Breast epithelium (tissue), 3 donors: ENCODE results near the gene C14orf180.

ENCODE experiments used
- CTCF ChIP-seq, 3 donors: fragments of 450-650 bp; IDR thresholded peaks; one replicate each; pipeline ENCODE4 v1.5.1; 2016 to 2017; ENCODE audit warnings: antibody characterized with exemption in 3 of 3, mild to moderate bottlenecking in 3 of 3, moderate library complexity in 3 of 3
- POLR2A ChIP-seq: fragments of 450-650 bp; IDR thresholded peaks from one replicate; pipeline ENCODE4 v1.6.1; 2016; ENCODE audit warnings: antibody characterized with exemption, mild to moderate bottlenecking, moderate library complexity

- TF ChIP-seq CTCF (IDR thresholded peaks at IDR 0.05) (no peak), POLR2A (no peak)
These were observed 18.4 kb upstream of the C14orf180 start for GRCh38 chr14:104561124-104561557.
